HEK293 (cell line): ENCODE data around the gene GUCY2D.
A peak's percentile ranks its signal among the peaks of the same experiment; 100 is the strongest.

Source experiments
- CTCF ChIA-PET: fragments of 350-600 bp; formaldehyde crosslinking; extraction: SDS; loops from one replicate; lab custom pipeline; 2021; ENCODE audit warnings: antibody characterized with exemption; lab: Yijun Ruan, JAX
- POLR2A ChIA-PET: fragments of 300-600 bp; formaldehyde crosslinking; extraction: SDS; loops from one replicate; lab custom pipeline; 2020; ENCODE audit warnings: antibody characterized with exemption, inconsistent platforms; lab: Yijun Ruan, JAX
- H3K27ac ChIP-seq: fragments of 200-500 bp; sonication (Bioruptor generic); 2 replicates; pipeline ENCODE4 v1.5.1; 2014; ENCODE audit warnings: low read depth, low read length, control low read depth, inconsistent platforms; ENCODE audit errors: extremely low read depth
- H3K36me3 ChIP-seq, 2 experiments: fragments of 200-500 bp in 1 of 2; sonication (Bioruptor generic) in 1 of 2; 1 replicate in 1 of 2; 2 replicates in 1 of 2; pipeline ENCODE4 v1.5.1; 2014 to 2017; ENCODE audit warnings: inconsistent platforms in 2 of 2, low read length in 2 of 2; ENCODE audit not compliant: control insufficient read depth in 2 of 2, insufficient read depth in 1 of 2
- H3K4me1 ChIP-seq: fragments of 200-500 bp; sonication (Bioruptor generic); 2 replicates; pipeline ENCODE4 v1.5.1; 2014; ENCODE audit warnings: mild to moderate bottlenecking, low read length, inconsistent platforms; ENCODE audit not compliant: control insufficient read depth, insufficient read depth
- H3K4me3 ChIP-seq: 2 replicates; pipeline ENCODE4 v1.5.1; 2011; ENCODE audit warnings: low read depth, mild to moderate bottlenecking, control low read depth, low read length, moderate library complexity
- H3K9me3 ChIP-seq: fragments of 200-500 bp; sonication (Bioruptor generic); 2 replicates; pipeline ENCODE4 v1.5.1; 2014; ENCODE audit warnings: low read depth, low read length, inconsistent platforms; ENCODE audit not compliant: control insufficient read depth, insufficient read depth
- BCL11B ChIP-seq: fragments of 450-650 bp; formaldehyde crosslinking; IDR thresholded peaks from 2 replicates; pipeline ENCODE4 v1.5.1; 2016; ENCODE audit warnings: low read depth, missing biosample characterization, missing genetic modification characterization
- GLIS2 ChIP-seq: fragments of 450-650 bp; formaldehyde crosslinking; IDR thresholded peaks from 2 replicates; pipeline ENCODE4 v1.5.1; 2016; ENCODE audit warnings: missing biosample characterization, missing genetic modification characterization
- KLF16 ChIP-seq: fragments of 450-650 bp; formaldehyde crosslinking; IDR thresholded peaks from 2 replicates; pipeline ENCODE4 v1.5.1; 2017; ENCODE audit warnings: missing biosample characterization, missing genetic modification characterization
- KLF17 ChIP-seq: fragments of 450-650 bp; formaldehyde crosslinking; IDR thresholded peaks from 2 replicates; pipeline ENCODE4 v1.5.1; 2016; ENCODE audit warnings: missing biosample characterization, missing genetic modification characterization
- KLF9 ChIP-seq: fragments of 450-650 bp; formaldehyde crosslinking; IDR thresholded peaks from 2 replicates; pipeline ENCODE4 v1.5.1; 2016; ENCODE audit warnings: missing biosample characterization, missing genetic modification characterization, low read depth
- OSR2 ChIP-seq: fragments of 450-650 bp; formaldehyde crosslinking; IDR thresholded peaks from 2 replicates; pipeline ENCODE4 v1.5.1; 2016; ENCODE audit warnings: missing biosample characterization, missing genetic modification characterization
- PATZ1 ChIP-seq: fragments of 450-650 bp; formaldehyde crosslinking; IDR thresholded peaks from 2 replicates; pipeline ENCODE4 v1.5.1; 2016; ENCODE audit warnings: missing biosample characterization, missing genetic modification characterization
- REPIN1 ChIP-seq: fragments of 450-650 bp; formaldehyde crosslinking; IDR thresholded peaks from 2 replicates; pipeline ENCODE4 v1.5.1; 2017; ENCODE audit warnings: missing biosample characterization, missing genetic modification characterization, low read depth
- ZBTB17 ChIP-seq: fragments of 450-650 bp; formaldehyde crosslinking; IDR thresholded peaks from 2 replicates; pipeline ENCODE4 v1.5.1; 2016; ENCODE audit warnings: missing biosample characterization, missing genetic modification characterization
- ZBTB20 ChIP-seq: fragments of 450-650 bp; formaldehyde crosslinking; IDR thresholded peaks from 2 replicates; pipeline ENCODE4 v1.5.1; 2016; ENCODE audit warnings: missing biosample characterization, missing genetic modification characterization
- ZBTB21 ChIP-seq: fragments of 450-650 bp; formaldehyde crosslinking; IDR thresholded peaks from 2 replicates; pipeline ENCODE4 v1.5.1; 2017; ENCODE audit warnings: missing biosample characterization, missing genetic modification characterization
- ZNF24 ChIP-seq: fragments of 450-650 bp; formaldehyde crosslinking; IDR thresholded peaks from 2 replicates; pipeline ENCODE4 v1.5.1; 2016; ENCODE audit warnings: missing biosample characterization, missing genetic modification characterization
- ZNF324 ChIP-seq: fragments of 450-650 bp; formaldehyde crosslinking; IDR thresholded peaks from 2 replicates; pipeline ENCODE4 v1.5.1; 2016; ENCODE audit warnings: missing biosample characterization, missing genetic modification characterization
- ZNF341 ChIP-seq: fragments of 450-650 bp; formaldehyde crosslinking; IDR thresholded peaks from 2 replicates; pipeline ENCODE4; 2016; ENCODE audit warnings: low read depth, missing biosample characterization, missing genetic modification characterization
- ZNF473 ChIP-seq: fragments of 450-650 bp; formaldehyde crosslinking; IDR thresholded peaks from 2 replicates; pipeline ENCODE4 v1.5.1; 2017; ENCODE audit warnings: missing biosample characterization, missing genetic modification characterization
- ZNF660 ChIP-seq: fragments of 450-650 bp; IDR thresholded peaks from 2 replicates; pipeline ENCODE4 v1.5.1; 2018; ENCODE audit warnings: missing biosample characterization, mild to moderate bottlenecking, missing genetic modification characterization
- ZNF76 ChIP-seq: fragments of 450-650 bp; formaldehyde crosslinking; IDR thresholded peaks from 2 replicates; pipeline ENCODE4; 2016; ENCODE audit warnings: low read depth, missing biosample characterization, missing genetic modification characterization, borderline replicate concordance
- ZNF785 ChIP-seq: fragments of 450-650 bp; formaldehyde crosslinking; IDR thresholded peaks from 2 replicates; pipeline ENCODE4 v1.5.1; 2016; ENCODE audit warnings: missing biosample characterization, missing genetic modification characterization
- ZXDB ChIP-seq: fragments of 450-650 bp; formaldehyde crosslinking; IDR thresholded peaks from 2 replicates; pipeline ENCODE4 v1.5.1; 2016; ENCODE audit warnings: missing biosample characterization, missing genetic modification characterization
- TF ChIP-seq, protein P1 (sequence below): fragments of 450-650 bp; formaldehyde crosslinking; IDR thresholded peaks from 2 replicates; pipeline ENCODE4 v1.5.1; 2016; ENCODE audit warnings: missing biosample characterization, missing genetic modification characterization, borderline replicate concordance
- TF ChIP-seq, protein P2 (sequence below): fragments of 450-650 bp; formaldehyde crosslinking; IDR thresholded peaks from 2 replicates; pipeline ENCODE4 v1.5.1; 2016; ENCODE audit warnings: missing biosample characterization, missing genetic modification characterization, low read depth
- TF ChIP-seq, protein P3 (sequence below): fragments of 450-650 bp; formaldehyde crosslinking; IDR thresholded peaks from 2 replicates; pipeline ENCODE4 v1.5.1; 2016; ENCODE audit warnings: missing biosample characterization, missing genetic modification characterization

The GUCY2D gene

GRCh38 chr17:8016632-8017424, 14.4 kb downstream of the GUCY2D start (continued):
- TF ChIP-seq OSR2 (tag by site-specific recombination) (peak; percentile 94), ZXDB (tag by site-specific recombination) (no peak), ZNF24 (no peak), ZNF324 (tag by site-specific recombination) (0 out of 2 replicates have a peak, but pooled peaks have one; percentile 30), ZNF341 (tag by site-specific recombination) (0 out of 2 replicates have a peak, but pooled peaks have one; percentile 29), KLF17 (peak; percentile 46; the same call in 1 of the 2 replicates), PATZ1 (tag by site-specific recombination) (peak; percentile 63; the same call in 1 of the 2 replicates), BCL11B (tag by site-specific recombination) (peak; percentile 19; the same call in 1 of the 2 replicates), ZBTB17 (peak; percentile 79), ZBTB20 (tag by site-specific recombination) (0 out of 2 replicates have a peak, but pooled peaks have one; percentile 27), ZNF660 (tag by site-specific recombination) (peak; percentile 74; the same call in 1 of the 2 replicates)

DNA sequence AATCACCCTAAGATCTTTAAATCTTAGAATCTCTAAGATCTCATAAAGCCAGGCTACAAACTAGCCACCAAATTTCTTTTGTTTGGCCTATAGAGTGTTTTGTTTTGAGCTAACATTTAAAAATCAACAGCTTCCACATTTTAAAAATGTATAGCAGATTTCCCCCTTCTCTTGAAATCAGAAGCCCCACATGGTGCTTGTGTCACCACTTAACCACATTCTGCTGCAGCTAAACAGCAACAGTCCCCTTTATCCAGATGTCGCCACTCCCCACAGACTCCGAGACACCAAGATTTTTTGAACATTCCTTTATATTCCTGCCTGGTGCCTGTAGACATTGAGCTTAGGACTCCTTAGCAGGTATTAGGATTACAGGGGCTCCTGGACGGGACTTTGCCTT, 16.0 kb downstream of the GUCY2D start:
- no peaks in the 10 kb centered on the region for H3K4me1 ChIP-seq
- TF ChIP-seq, protein P1, sequence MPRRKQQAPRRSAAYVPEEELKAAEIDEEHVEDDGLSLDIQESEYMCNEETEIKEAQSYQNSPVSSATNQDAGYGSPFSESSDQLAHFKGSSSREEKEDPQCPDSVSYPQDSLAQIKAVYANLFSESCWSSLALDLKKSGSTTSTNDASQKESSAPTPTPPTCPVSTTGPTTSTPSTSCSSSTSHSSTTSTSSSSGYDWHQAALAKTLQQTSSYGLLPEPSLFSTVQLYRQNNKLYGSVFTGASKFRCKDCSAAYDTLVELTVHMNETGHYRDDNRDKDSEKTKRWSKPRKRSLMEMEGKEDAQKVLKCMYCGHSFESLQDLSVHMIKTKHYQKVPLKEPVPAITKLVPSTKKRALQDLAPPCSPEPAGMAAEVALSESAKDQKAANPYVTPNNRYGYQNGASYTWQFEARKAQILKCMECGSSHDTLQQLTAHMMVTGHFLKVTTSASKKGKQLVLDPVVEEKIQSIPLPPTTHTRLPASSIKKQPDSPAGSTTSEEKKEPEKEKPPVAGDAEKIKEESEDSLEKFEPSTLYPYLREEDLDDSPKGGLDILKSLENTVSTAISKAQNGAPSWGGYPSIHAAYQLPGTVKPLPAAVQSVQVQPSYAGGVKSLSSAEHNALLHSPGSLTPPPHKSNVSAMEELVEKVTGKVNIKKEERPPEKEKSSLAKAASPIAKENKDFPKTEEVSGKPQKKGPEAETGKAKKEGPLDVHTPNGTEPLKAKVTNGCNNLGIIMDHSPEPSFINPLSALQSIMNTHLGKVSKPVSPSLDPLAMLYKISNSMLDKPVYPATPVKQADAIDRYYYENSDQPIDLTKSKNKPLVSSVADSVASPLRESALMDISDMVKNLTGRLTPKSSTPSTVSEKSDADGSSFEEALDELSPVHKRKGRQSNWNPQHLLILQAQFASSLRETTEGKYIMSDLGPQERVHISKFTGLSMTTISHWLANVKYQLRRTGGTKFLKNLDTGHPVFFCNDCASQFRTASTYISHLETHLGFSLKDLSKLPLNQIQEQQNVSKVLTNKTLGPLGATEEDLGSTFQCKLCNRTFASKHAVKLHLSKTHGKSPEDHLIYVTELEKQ (tag by site-specific recombination), result no peak
- TF ChIP-seq, protein P2, sequence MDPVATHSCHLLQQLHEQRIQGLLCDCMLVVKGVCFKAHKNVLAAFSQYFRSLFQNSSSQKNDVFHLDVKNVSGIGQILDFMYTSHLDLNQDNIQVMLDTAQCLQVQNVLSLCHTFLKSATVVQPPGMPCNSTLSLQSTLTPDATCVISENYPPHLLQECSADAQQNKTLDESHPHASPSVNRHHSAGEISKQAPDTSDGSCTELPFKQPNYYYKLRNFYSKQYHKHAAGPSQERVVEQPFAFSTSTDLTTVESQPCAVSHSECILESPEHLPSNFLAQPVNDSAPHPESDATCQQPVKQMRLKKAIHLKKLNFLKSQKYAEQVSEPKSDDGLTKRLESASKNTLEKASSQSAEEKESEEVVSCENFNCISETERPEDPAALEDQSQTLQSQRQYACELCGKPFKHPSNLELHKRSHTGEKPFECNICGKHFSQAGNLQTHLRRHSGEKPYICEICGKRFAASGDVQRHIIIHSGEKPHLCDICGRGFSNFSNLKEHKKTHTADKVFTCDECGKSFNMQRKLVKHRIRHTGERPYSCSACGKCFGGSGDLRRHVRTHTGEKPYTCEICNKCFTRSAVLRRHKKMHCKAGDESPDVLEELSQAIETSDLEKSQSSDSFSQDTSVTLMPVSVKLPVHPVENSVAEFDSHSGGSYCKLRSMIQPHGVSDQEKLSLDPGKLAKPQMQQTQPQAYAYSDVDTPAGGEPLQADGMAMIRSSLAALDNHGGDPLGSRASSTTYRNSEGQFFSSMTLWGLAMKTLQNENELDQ (tag by site-specific recombination), result no peak
- no peak for TF ChIP-seq REPIN1
- no peak for TF ChIP-seq KLF16
- TF ChIP-seq ZNF785 (tag by site-specific recombination), result no peak
- no peak for TF ChIP-seq KLF9 (tag by site-specific recombination)
- TF ChIP-seq ZNF76 (tag by site-specific recombination), result no peak
- no peak for TF ChIP-seq ZNF473
- TF ChIP-seq ZBTB21 (tag by site-specific recombination), result no peak
- TF ChIP-seq GLIS2 (tag by site-specific recombination), result no peak
- TF ChIP-seq, protein P3, sequence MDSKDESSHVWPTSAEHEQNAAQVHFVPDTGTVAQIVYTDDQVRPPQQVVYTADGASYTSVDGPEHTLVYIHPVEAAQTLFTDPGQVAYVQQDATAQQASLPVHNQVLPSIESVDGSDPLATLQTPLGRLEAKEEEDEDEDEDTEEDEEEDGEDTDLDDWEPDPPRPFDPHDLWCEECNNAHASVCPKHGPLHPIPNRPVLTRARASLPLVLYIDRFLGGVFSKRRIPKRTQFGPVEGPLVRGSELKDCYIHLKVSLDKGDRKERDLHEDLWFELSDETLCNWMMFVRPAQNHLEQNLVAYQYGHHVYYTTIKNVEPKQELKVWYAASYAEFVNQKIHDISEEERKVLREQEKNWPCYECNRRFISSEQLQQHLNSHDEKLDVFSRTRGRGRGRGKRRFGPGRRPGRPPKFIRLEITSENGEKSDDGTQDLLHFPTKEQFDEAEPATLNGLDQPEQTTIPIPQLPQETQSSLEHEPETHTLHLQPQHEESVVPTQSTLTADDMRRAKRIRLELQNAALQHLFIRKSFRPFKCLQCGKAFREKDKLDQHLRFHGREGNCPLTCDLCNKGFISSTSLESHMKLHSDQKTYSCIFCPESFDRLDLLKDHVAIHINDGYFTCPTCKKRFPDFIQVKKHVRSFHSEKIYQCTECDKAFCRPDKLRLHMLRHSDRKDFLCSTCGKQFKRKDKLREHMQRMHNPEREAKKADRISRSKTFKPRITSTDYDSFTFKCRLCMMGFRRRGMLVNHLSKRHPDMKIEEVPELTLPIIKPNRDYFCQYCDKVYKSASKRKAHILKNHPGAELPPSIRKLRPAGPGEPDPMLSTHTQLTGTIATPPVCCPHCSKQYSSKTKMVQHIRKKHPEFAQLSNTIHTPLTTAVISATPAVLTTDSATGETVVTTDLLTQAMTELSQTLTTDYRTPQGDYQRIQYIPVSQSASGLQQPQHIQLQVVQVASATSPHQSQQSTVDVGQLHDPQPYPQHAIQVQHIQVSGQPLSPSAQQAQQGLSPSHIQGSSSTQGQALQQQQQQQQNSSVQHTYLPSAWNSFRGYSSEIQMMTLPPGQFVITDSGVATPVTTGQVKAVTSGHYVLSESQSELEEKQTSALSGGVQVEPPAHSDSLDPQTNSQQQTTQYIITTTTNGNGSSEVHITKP, result no peak

More for the DNA sequence above, 16.0 kb downstream of the GUCY2D start:
- ChIA-PET CTCF (interaction anchor here (0.6 to 7.8 kb wide), 17 partner anchors 9 to 233 kb away, joined by 3 to 134 read pairs (median 7); no protein-coding TSS in a partner anchor), POLR2A (interaction anchor here (0.5 to 1.2 kb wide), 4 partner anchors 88 to 434 kb away, joined by 3 to 5 read pairs (median 4); no protein-coding TSS in a partner anchor)
- Histone ChIP-seq H3K4me3 (no peak overlapping the region), H3K9me3 (no peaks in the 10 kb centered on the region), H3K36me3 (no peaks in the 10 kb centered on the region), H3K27ac (no peak overlapping the region)
